ENCODE data around the gene CADM2.

The CADM2 gene

GRCh38 chr3:85321892-85322291 lies 363.1 kb downstream of the CADM2 start:
- DNase-seq (ENCODE audit: low read depth), result no peak

DNA sequence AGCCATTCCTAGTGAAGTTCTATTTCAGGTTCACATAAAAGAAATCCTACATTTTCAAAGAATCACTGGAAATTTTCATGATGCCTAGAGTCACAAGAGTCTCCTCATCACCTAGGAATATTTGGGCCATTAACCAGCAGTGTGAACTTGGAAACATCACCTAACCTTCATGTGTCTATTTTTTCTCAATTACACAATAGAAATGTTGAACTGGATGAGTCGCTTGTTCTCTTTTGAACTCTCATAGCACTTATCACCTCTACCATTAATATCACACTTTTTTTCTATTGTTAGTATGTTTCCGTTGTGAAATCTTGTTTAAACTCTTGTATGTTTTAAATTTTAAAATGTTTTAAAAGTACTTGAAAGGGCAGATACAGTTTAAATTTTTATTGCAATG lies 371.3 kb downstream of the CADM2 start:
- DNase-seq (ENCODE audit: low read depth), result no peak

DNA sequence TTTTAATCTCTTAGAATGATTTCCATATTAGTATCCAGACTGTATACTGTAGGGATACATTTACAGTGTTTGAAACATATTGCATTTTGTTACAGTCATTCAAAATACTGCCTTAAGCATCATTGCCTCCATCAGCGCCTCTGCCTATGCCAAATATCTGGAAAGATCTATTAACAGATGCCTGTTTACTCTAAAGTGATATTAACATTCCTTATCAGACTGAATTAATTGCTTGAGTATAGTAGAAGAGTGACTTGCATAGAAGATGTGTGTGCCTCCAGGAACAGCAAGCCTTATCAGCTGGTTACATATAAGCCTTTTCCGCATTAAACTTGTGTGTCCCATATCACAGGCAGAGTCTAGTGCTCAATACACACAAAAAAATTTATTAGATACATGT lies 379.1 kb downstream of the CADM2 start:
- DNase-seq (ENCODE audit: low read depth), result no peak

DNA sequence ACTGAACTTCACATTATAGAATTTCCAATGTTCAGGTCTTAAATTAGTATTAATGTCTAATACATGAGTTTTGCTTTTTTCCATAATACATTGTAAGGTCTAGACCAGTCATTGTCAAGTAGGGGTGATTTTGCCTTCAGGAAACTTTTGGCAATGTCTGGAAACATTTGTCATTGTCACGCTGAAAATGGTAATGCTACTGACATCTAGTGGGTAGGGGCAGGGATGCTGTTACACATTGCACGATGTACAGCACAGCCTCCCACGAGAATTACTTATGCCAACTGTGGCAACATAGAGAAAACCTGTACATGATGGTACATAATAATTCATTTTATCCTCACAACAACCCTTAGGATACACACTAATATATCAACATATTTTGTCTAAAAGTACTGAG lies 384.1 kb downstream of the CADM2 start:
- no peak for DNase-seq (ENCODE audit: low read depth)

GRCh38 chr3:85355572-85355971 lies 396.8 kb downstream of the CADM2 start:
- DNase-seq (ENCODE audit: low read depth), result no peak

DNA sequence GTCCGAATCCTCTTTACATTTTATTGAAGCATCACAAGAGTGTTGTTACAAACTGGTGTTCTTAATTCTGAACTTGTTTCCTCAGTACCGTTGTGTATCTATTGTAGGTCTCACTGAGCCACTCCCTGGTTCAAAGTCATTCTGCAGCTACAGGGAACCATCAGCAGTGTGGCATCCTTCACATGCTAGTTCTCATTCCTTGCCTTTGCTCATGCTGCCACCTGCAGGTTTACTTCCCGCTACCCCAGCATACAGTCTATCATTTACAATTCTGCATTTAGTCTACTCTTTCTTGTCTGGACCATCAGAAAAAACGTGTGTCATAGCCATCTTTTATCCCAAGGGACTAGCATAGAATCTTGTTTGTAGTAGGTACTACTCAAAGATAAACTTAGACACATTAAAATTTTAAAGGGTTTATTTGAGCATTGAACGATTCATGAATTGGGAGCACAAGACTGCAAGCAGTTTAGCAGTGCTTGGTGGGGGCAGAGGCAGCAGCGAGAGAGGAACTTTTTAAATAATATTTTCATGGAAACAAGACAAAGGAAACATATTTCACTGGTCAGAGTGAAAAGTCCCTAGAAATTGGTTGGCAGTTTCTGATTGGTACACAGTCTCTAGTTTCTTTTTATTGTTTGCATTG lies 402.1 kb downstream of the CADM2 start:
- no peak for DNase-seq (ENCODE audit: low read depth)

- DNase-seq (ENCODE audit: low read depth), result no peak
Measured at GRCh38 chr3:85364296-85364909, 405.6 kb downstream of the CADM2 start.

- DNase-seq (ENCODE audit: low read depth), result no peak
Measured at GRCh38 chr3:85370341-85370740, 411.6 kb downstream of the CADM2 start.

- DNase-seq (ENCODE audit: low read depth), result no peak
Measured at GRCh38 chr3:85376131-85376530, 417.3 kb downstream of the CADM2 start.

DNA sequence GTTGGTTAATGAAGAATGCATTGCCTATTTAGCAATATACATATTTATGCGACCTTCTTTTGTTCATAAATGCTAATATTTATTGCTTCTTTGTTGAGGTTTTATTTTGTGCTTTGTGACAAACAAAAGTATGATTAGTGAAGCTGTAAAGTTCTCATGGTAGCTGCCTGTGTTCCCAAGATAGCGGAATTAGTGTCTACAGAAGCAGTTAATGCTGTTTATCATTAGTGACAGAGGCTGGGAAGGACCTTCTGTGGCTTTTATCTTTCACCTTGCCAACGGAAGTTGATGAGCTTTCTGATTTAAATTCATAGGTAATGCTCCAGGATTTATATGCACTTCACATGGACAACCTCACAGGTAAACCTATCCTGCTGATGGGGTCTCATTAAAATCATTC lies 418.3 kb downstream of the CADM2 start:
- DNase-seq (ENCODE audit: low read depth), result no peak

GRCh38 chr3:85384372-85384771 lies 425.6 kb downstream of the CADM2 start:
- DNase-seq (ENCODE audit: low read depth), result no peak

GRCh38 chr3:85387913-85388505 lies 429.2 kb downstream of the CADM2 start:
- no peak for DNase-seq (ENCODE audit: low read depth)

- no peak for DNase-seq (ENCODE audit: low read depth)
Measured at GRCh38 chr3:85394424-85394823, 435.6 kb downstream of the CADM2 start.

DNA sequence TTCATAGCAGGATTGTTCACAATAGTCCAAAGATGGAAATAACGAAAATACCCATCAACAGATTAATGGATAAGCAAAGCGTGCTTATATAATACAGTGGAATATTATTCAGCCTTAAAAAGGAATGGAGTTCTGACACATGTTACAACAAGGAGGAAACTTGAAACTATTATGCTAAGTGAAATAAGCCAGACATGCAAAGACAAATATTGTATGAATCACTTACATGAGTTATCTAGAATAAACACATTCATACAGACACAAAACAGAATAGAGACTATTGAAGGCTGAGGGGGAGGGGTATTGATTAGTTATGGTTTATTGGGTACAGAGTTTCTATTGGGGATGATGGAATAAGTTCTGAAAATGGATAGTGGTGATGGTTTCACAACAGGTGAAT lies 438.6 kb downstream of the CADM2 start:
- no peak for DNase-seq (ENCODE audit: low read depth)

DNA sequence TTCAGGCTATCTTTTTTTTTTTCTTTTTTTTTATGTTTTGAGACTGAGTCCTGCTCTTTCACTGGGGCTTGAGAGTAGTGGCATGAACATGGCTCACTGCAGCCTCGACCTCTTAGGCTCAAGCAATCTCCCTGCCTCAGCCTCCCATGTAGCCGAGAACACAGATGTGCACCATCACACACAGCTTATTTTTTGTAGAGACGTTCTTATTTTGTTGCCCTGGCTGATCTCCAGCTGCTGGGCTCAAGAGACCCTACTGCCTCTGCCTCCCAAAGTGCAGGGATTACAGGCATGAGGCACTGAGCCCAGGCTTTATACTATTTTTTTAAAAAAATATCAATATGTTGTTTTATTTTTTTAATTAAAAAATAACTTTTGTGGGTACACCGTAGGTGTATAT lies 467.3 kb downstream of the CADM2 start:
- DNase-seq (ENCODE audit: low read depth), result no peak

- DNase-seq (ENCODE audit: low read depth), result no peak
Measured at GRCh38 chr3:85427467-85427866, 468.7 kb downstream of the CADM2 start.

DNA sequence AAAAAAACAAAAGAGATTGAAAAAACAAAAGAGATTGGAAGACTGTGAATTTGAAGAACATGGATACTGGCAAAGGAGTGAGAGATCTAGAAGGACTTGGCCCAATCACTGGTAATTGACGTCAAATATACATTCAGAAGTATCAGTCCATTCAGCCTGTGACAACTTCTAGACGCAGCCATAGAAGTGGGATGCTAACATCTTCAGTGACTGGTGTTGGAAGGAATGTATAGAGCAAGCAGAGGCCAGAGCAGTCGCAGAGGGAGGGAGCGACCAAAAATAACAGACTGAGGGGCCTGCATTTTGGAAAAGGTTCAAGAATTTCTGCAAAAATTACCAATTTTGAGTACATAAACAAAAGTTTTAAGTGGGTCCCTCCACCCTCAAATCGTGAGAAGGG lies 473.3 kb downstream of the CADM2 start:
- no peak for DNase-seq (ENCODE audit: low read depth)

DNA sequence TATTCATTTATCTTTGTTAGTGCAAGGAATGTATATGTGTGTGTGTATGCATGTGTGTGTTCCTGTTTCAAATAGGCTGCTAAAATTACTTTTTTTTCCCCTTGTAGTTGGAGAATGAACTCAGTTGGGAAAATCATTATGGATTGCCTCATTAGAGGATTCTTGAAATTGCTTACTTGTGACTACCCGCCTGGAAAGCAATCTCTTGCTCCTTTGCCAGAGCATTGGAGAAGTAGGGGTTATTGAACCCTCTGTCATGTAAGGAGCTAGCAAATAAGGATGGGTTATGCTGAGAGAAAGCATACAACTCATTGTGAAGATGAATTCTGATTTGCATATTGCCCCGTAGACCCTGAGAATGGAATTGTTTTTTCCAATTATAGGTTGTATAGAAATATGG lies 474.5 kb downstream of the CADM2 start:
- no peak for DNase-seq (ENCODE audit: low read depth)

DNA sequence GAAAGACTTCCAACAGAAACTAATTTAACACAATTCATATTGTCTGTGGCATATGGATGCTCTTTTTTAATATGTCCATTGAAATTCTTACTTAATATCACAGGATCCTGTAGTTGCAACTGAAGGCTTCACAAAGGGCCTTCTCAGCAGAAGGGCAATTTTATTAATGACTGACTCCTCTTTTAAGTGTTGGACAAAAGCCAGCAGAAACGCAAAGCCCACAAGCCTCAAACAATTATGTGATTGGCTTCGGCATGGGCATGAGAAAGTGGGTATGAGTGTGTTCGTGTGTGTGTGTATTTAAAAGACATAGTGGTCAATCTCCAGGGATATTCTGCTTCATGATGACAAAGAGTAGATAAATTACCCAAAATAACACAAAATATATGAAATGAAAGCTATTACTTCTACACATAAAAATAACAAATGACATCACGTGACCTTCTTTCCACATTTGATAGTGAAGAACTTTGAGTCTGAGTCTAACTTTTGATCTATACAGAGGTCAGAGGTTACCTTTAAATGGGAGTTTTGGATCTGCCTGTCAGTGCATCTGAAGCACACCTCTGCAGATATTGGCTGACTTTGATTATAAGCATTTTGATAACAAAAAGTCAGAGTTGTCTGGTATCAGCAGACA lies 496.9 kb downstream of the CADM2 start:
- no peak for DNase-seq (ENCODE audit: low read depth)

- DNase-seq (ENCODE audit: low read depth), result no peak
Measured at GRCh38 chr3:85474241-85474640, 515.5 kb downstream of the CADM2 start.

GRCh38 chr3:85475346-85475745 lies 516.6 kb downstream of the CADM2 start:
- DNase-seq (ENCODE audit: low read depth), result no peak

- no peak for DNase-seq (ENCODE audit: low read depth)
Measured at GRCh38 chr3:85476891-85477495, 518.2 kb downstream of the CADM2 start.
